Neural cell (in vitro differentiated cells): Measurements from ENCODE around the gene SLAMF9. TPM values are rescaled to one million over a fixed set of nuclear protein-coding genes. Genes with fewer than 3 reads are reported as not detected.

Source experiments
- H2AFZ ChIP-seq: fragments of 200-600, 300-800 bp; sonication (generic), shearing (Covaris generic); 2 replicates; pipeline ENCODE4 v1.6.0; 2014; ENCODE audit warnings: low read depth, mild to moderate bottlenecking, antibody characterized with exemption, low read length, moderate library complexity
- H3F3A ChIP-seq: fragments of 200-600 bp; shearing (Covaris generic); 2 replicates; pipeline ENCODE4 v1.6.1; 2016; ENCODE audit warnings: mild to moderate bottlenecking, moderate library complexity, mixed read lengths, antibody characterized with exemption, low read length; ENCODE audit not compliant: insufficient read depth, poor library complexity, severe bottlenecking
- H3K27ac ChIP-seq: fragments of 200-600, 300-800 bp; sonication (generic), shearing (Covaris generic); 2 replicates; pipeline ENCODE4 v1.5.1; 2014; ENCODE audit warnings: mild to moderate bottlenecking, low read length, moderate library complexity
- H3K27me3 ChIP-seq: fragments of 300-800, 200-600 bp; sonication (generic), shearing (Covaris generic); 2 replicates; pipeline ENCODE4 v1.6.0; 2014; ENCODE audit warnings: mild to moderate bottlenecking, low read depth, low read length, moderate library complexity; ENCODE audit not compliant: insufficient read depth
- H3K36me3 ChIP-seq: fragments of 300-800, 200-600 bp; sonication (generic), shearing (Covaris generic); 2 replicates; pipeline ENCODE4 v1.5.1; 2014; ENCODE audit warnings: mild to moderate bottlenecking, antibody characterized with exemption, low read length, moderate library complexity; ENCODE audit not compliant: insufficient read depth
- H3K4me2 ChIP-seq: fragments of 300-800, 200-600 bp; sonication (generic), shearing (Covaris generic); 2 replicates; pipeline ENCODE4 v1.6.0; 2014; ENCODE audit warnings: mild to moderate bottlenecking, low read length
- H3K4me3 ChIP-seq: fragments of 300-800, 200-600 bp; sonication (generic), shearing (Covaris generic); 2 replicates; pipeline ENCODE4 v1.5.1; 2014; ENCODE audit warnings: mild to moderate bottlenecking, low read length, moderate library complexity
- H3K79me2 ChIP-seq: fragments of 200-600 bp; shearing (Covaris generic); replicated peaks from 2 replicates; pipeline ENCODE4 v1.6.0; 2014; ENCODE audit warnings: mild to moderate bottlenecking, low read length, moderate library complexity; ENCODE audit not compliant: insufficient read depth
- H3K9ac ChIP-seq: fragments of 300-800, 200-600 bp; sonication (generic), shearing (Covaris generic); 2 replicates; pipeline ENCODE4 v1.6.1; 2016; ENCODE audit warnings: mild to moderate bottlenecking, low read length, mixed read lengths
- H3K9me2 ChIP-seq: fragments of 200-600 bp; shearing (Covaris generic); 2 replicates; pipeline ENCODE4 v1.6.1; 2016; ENCODE audit warnings: mild to moderate bottlenecking, low read length, mixed read lengths; ENCODE audit not compliant: insufficient read depth
- H3K9me3 ChIP-seq: fragments of 200-600, 300-800 bp; sonication (generic), shearing (Covaris generic); 2 replicates; pipeline ENCODE4 v1.6.1; 2016; ENCODE audit warnings: mild to moderate bottlenecking, mixed run types, low read length, moderate library complexity, mixed read lengths
- H4K20me1 ChIP-seq: fragments of 200-600 bp; shearing (Covaris generic); 2 replicates; pipeline ENCODE4 v1.6.1; 2016; ENCODE audit warnings: mild to moderate bottlenecking, mixed run types; ENCODE audit not compliant: insufficient read depth
- CTCF ChIP-seq: fragments of 450-650 bp; IDR thresholded peaks from 2 replicates; pipeline ENCODE4 v1.5.1; 2014; ENCODE audit warnings: antibody characterized with exemption, mild to moderate bottlenecking, moderate library complexity; ENCODE audit not compliant: poor library complexity, severe bottlenecking
- EP300 ChIP-seq: fragments of 450-650 bp; conservative IDR thresholded peaks from 2 replicates; pipeline ENCODE4 v1.6.1; 2014; ENCODE audit warnings: antibody characterized with exemption, mild to moderate bottlenecking, moderate library complexity; ENCODE audit not compliant: poor library complexity, severe bottlenecking
- EZH2 ChIP-seq: fragments of 200-600, 300-800 bp; shearing (Covaris generic), sonication (generic); IDR thresholded peaks from 2 replicates; pipeline ENCODE4 v1.6.1; 2014; ENCODE audit warnings: antibody characterized with exemption, low read length, borderline replicate concordance, mild to moderate bottlenecking; ENCODE audit not compliant: insufficient read depth, poor library complexity, severe bottlenecking
- MXI1 ChIP-seq: fragments of 450-650 bp; conservative IDR thresholded peaks from 2 replicates; pipeline ENCODE4 v1.6.1; 2014; ENCODE audit warnings: antibody characterized with exemption, mild to moderate bottlenecking; ENCODE audit not compliant: poor library complexity, severe bottlenecking
- POLR2AphosphoS5 ChIP-seq: IDR thresholded peaks from 2 replicates; pipeline ENCODE4 v1.6.1; 2012
- RAD21 ChIP-seq: fragments of 450-650 bp; conservative IDR thresholded peaks from 2 replicates; pipeline ENCODE4 v1.6.1; 2014; ENCODE audit warnings: antibody characterized with exemption, mild to moderate bottlenecking, moderate library complexity
- REST ChIP-seq: IDR thresholded peaks from 2 replicates; pipeline ENCODE4 v1.6.1; 2012; ENCODE audit warnings: borderline replicate concordance
- SMC3 ChIP-seq: fragments of 450-650 bp; conservative IDR thresholded peaks from 2 replicates; pipeline ENCODE4 v1.6.1; 2014; ENCODE audit warnings: antibody characterized with exemption, mild to moderate bottlenecking, moderate library complexity; ENCODE audit not compliant: poor library complexity
- TAF1 ChIP-seq: IDR thresholded peaks from 2 replicates; pipeline ENCODE4 v1.6.1; 2012; ENCODE audit warnings: low read depth
- polyA plus RNA-seq: library from polyadenylated mRNA; depleted of rRNA; stranded (reverse); fragments of >200 nt; gene quantifications from 2 replicates; pipeline ENCODE4 v1.2.3, GENCODE V29; 2014

SLAMF9 gene
- polyA plus RNA-seq, 1 donor from 2014 or later = not detected

- TF ChIP-seq POLR2AphosphoS5 = no peak
- no peak for TF ChIP-seq RAD21
- no peak for TF ChIP-seq TAF1
- TF ChIP-seq CTCF = no peak
- no peak for TF ChIP-seq MXI1
- no peak for TF ChIP-seq EP300
- TF ChIP-seq REST = no peak
- TF ChIP-seq EZH2 = no peak
- TF ChIP-seq SMC3 = no peak
- no peaks in the 10 kb centered on the region for H3F3A ChIP-seq
- no peaks in the 10 kb centered on the region for H3K9me2 ChIP-seq
- no peak overlapping the region for H3K27ac ChIP-seq
- no peak overlapping the region for H3K4me2 ChIP-seq
- no peaks in the 10 kb centered on the region for H3K27me3 ChIP-seq
- H3K36me3 ChIP-seq = no peaks in the 10 kb centered on the region
- H3K9me3 ChIP-seq = no peaks in the 10 kb centered on the region
- no peaks in the 10 kb centered on the region for H3K79me2 ChIP-seq
- no peak overlapping the region for H3K9ac ChIP-seq
- no peak overlapping the region for H2AFZ ChIP-seq
- H4K20me1 ChIP-seq = no peaks in the 10 kb centered on the region
- no peak overlapping the region for H3K4me3 ChIP-seq
Observed at GRCh38 chr1:159960721-159961381, 6.8 kb upstream of the SLAMF9 start.

DNA sequence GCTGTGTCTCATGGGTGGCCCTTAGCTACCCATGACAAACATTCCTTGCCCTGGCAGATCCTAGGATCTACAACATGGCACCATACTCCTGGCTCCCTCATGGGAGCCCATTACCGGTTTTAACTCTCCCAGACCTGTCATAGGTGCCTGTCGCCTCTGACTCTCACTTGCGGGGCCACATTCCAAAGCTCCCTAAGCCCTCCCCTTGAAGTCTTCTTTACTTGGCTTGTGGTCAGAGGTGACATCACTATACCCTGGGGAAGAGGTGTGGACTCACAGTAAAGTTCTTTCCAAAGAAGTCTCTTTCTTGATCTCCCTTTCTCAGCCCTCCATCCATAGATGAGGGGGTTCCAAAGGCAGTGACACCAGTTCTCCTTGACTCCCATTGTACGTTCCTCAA is 5.4 kb upstream of the SLAMF9 start:
- TF ChIP-seq MXI1 = no peak
- no peak for TF ChIP-seq EP300
- no peak for TF ChIP-seq REST
- no peak for TF ChIP-seq EZH2
- no peak for TF ChIP-seq CTCF
- TF ChIP-seq RAD21 = no peak
- no peak for TF ChIP-seq SMC3
- no peak for TF ChIP-seq POLR2AphosphoS5
- TF ChIP-seq TAF1 = no peak
- Histone ChIP-seq H3F3A (no peaks in the 10 kb centered on the region), H3K79me2 (no peaks in the 10 kb centered on the region), H3K27ac (no peak overlapping the region), H3K27me3 (no peaks in the 10 kb centered on the region), H3K9me3 (no peaks in the 10 kb centered on the region), H3K9me2 (no peaks in the 10 kb centered on the region), H2AFZ (no peak overlapping the region), H3K4me2 (no peak overlapping the region), H3K9ac (no peak overlapping the region), H3K4me3 (no peak overlapping the region), H4K20me1 (no peaks in the 10 kb centered on the region), H3K36me3 (no peaks in the 10 kb centered on the region)
